Glomerular visceral epithelial cell (primary cell): ENCODE data around the gene DIDO1.

ENCODE experiments used
- DNase-seq: peaks from one replicate; pipeline ENCODE4 v3.0.0-alpha.2; 2016; ENCODE audit errors: extremely low spot score

The DIDO1 gene

GRCh38 chr20:62929051-62929538 is 2.8 kb upstream of the DIDO1 start:
- peak; percentile 77 for DNase-seq

GRCh38 chr20:62928246-62928939 is 2.1 kb upstream of the DIDO1 start:
- no peak for DNase-seq

- no peak for DNase-seq
Measured at GRCh38 chr20:62927128-62927705, 912 bp upstream of the DIDO1 start.

GRCh38 chr20:62925420-62926228 is 681 bp downstream of the DIDO1 start:
- peak; percentile 47 for DNase-seq

- no peak for DNase-seq
Measured at GRCh38 chr20:62925076-62925419, 1.3 kb downstream of the DIDO1 start.

- DNase-seq: peak; percentile 63
Measured at GRCh38 chr20:62924442-62925075, 1.7 kb downstream of the DIDO1 start.

GRCh38 chr20:62923669-62924441 is 2.5 kb downstream of the DIDO1 start:
- no peak for DNase-seq

- peak; percentile 96 for DNase-seq
Measured at GRCh38 chr20:62923059-62923668, 3.1 kb downstream of the DIDO1 start.

GRCh38 chr20:62922451-62922921 is 3.8 kb downstream of the DIDO1 start:
- DNase-seq: no peak

GRCh38 chr20:62921119-62921687 is 5.1 kb downstream of the DIDO1 start:
- DNase-seq: peak; percentile 65

- DNase-seq: no peak
Measured at GRCh38 chr20:62920039-62920645, 6.2 kb downstream of the DIDO1 start.

- no peak for DNase-seq
Measured at GRCh38 chr20:62918831-62919230, 7.5 kb downstream of the DIDO1 start.

- DNase-seq: no peak
Measured at GRCh38 chr20:62918147-62918546, 8.2 kb downstream of the DIDO1 start.

GRCh38 chr20:62917720-62918119 is 8.6 kb downstream of the DIDO1 start:
- DNase-seq: no peak

- no peak for DNase-seq
Measured at GRCh38 chr20:62916703-62917476, 9.4 kb downstream of the DIDO1 start.

GRCh38 chr20:62914970-62915457 is 11.3 kb downstream of the DIDO1 start:
- peak; percentile 43 for DNase-seq

GRCh38 chr20:62914436-62914835 is 11.9 kb downstream of the DIDO1 start:
- DNase-seq: no peak

GRCh38 chr20:62913043-62913630 is 13.2 kb downstream of the DIDO1 start:
- DNase-seq: no peak
